GM19324 (cell line): ENCODE data around the gene NAA16.

Source experiments
- ATAC-seq: cut with Tn5 transposase; IDR thresholded peaks from one replicate; pipeline ENCODE4 v1.9.1; 2021; ENCODE audit warnings: mild to moderate bottlenecking, moderate library complexity; ENCODE audit not compliant: unreplicated experiment, low FRiP score

Gene NAA16

GRCh38 chr13:41302743-41303142, 8.3 kb upstream of the NAA16 start:
- no peak for ATAC-seq

- ATAC-seq, result no peak
These were observed 6.5 kb upstream of the NAA16 start for GRCh38 chr13:41304551-41304950.

GRCh38 chr13:41306271-41307145, 4.6 kb upstream of the NAA16 start:
- no peak for ATAC-seq

GRCh38 chr13:41307884-41308640, 3.0 kb upstream of the NAA16 start:
- no peak for ATAC-seq

GRCh38 chr13:41311406-41312175, 524 bp downstream of the NAA16 start:
- peak; percentile 63 for ATAC-seq

- no peak for ATAC-seq
These were observed 1.1 kb downstream of the NAA16 start for GRCh38 chr13:41312176-41312500.

- no peak for ATAC-seq
These were observed 2.0 kb downstream of the NAA16 start for GRCh38 chr13:41313117-41313516.

- no peak for ATAC-seq
These were observed 2.7 kb downstream of the NAA16 start for GRCh38 chr13:41313659-41314197.

- no peak for ATAC-seq
These were observed 4.5 kb downstream of the NAA16 start for GRCh38 chr13:41315443-41316047.

GRCh38 chr13:41317243-41317642, 6.2 kb downstream of the NAA16 start:
- ATAC-seq, result no peak

- no peak for ATAC-seq
These were observed 14.7 kb downstream of the NAA16 start for GRCh38 chr13:41325752-41326151.

- no peak for ATAC-seq
These were observed 15.6 kb downstream of the NAA16 start for GRCh38 chr13:41326661-41327060.

- no peak for ATAC-seq
These were observed 17.1 kb downstream of the NAA16 start for GRCh38 chr13:41327994-41328790.

- ATAC-seq, result no peak
These were observed 21.8 kb downstream of the NAA16 start for GRCh38 chr13:41332829-41333228.

GRCh38 chr13:41334810-41335209, 23.7 kb downstream of the NAA16 start:
- no peak for ATAC-seq

- no peak for ATAC-seq
These were observed 33.3 kb downstream of the NAA16 start for GRCh38 chr13:41344358-41344757.

- no peak for ATAC-seq
These were observed 34.3 kb downstream of the NAA16 start for GRCh38 chr13:41345165-41345913.

GRCh38 chr13:41345914-41346589, 35.0 kb downstream of the NAA16 start:
- no peak for ATAC-seq
